GM23338 (cell line): ENCODE measurements around the gene GSC2. TPM values are rescaled to one million over a fixed set of nuclear protein-coding genes. Genes with fewer than 3 reads are reported as not detected.

Experiments used
- ATAC-seq: fragments of 200-7000 bp; cut with Tn5 transposase; 3 replicates; pipeline ENCODE4 v1.9.1; 2020
- DNase-seq: peaks from one replicate; pipeline ENCODE4 v3.0.0-alpha.2; 2015; ENCODE audit warnings: low spot score
- H2AFZ ChIP-seq: fragments of 200-600 bp; sonication (generic); 2 replicates; pipeline ENCODE4 v1.8.0; 2016; ENCODE audit warnings: antibody characterized with exemption, mild to moderate bottlenecking, moderate library complexity
- H3F3A ChIP-seq: fragments of 200-600 bp; sonication (generic); replicated peaks from 2 replicates; pipeline ENCODE4 v1.8.0; 2017; ENCODE audit warnings: antibody characterized with exemption, mixed run types, low read depth
- H3K27ac ChIP-seq: fragments of 200-600 bp; sonication (generic); 2 replicates; pipeline ENCODE4 v1.6.1; 2016; ENCODE audit warnings: low read depth
- H3K27me3 ChIP-seq: fragments of 200-600 bp; sonication (generic); 2 replicates; pipeline ENCODE4 v1.8.0; 2016; ENCODE audit warnings: mild to moderate bottlenecking, mixed run types, moderate library complexity; ENCODE audit not compliant: insufficient read depth
- H3K36me3 ChIP-seq: fragments of 200-600 bp; sonication (generic); 2 replicates; pipeline ENCODE4 v1.8.0; 2016; ENCODE audit warnings: mild to moderate bottlenecking; ENCODE audit not compliant: insufficient read depth
- H3K4me1 ChIP-seq: fragments of 200-600 bp; sonication (generic); 2 replicates; pipeline ENCODE4 v1.8.0; 2016; ENCODE audit warnings: mild to moderate bottlenecking, moderate library complexity; ENCODE audit not compliant: insufficient read depth
- H3K4me2 ChIP-seq: fragments of 200-600 bp; sonication (generic); 2 replicates; pipeline ENCODE4 v1.7.1; 2017; ENCODE audit warnings: mixed run types
- H3K4me3 ChIP-seq: fragments of 200-600 bp; sonication (generic); 2 replicates; pipeline ENCODE4 v1.6.1; 2016; ENCODE audit warnings: mixed run types
- H3K79me2 ChIP-seq: fragments of 200-600 bp; sonication (generic); replicated peaks from 2 replicates; pipeline ENCODE4 v1.8.0; 2017; ENCODE audit warnings: mild to moderate bottlenecking; ENCODE audit not compliant: insufficient read depth
- H3K9me2 ChIP-seq: fragments of 200-600 bp; sonication (generic); 2 replicates; pipeline ENCODE4 v1.8.0; 2017; ENCODE audit not compliant: insufficient read depth
- H4K20me1 ChIP-seq: fragments of 200-600 bp; sonication (generic); replicated peaks from 2 replicates; pipeline ENCODE4 v1.8.0; 2017; ENCODE audit warnings: mild to moderate bottlenecking; ENCODE audit not compliant: insufficient read depth
- H3K27ac Mint-ChIP-seq: 2 replicates; pipeline ENCODE4 v1.8.0; 2020; ENCODE audit warnings: inconsistent platforms, mild to moderate bottlenecking, moderate library complexity, mixed read lengths
- H3K27me3 Mint-ChIP-seq: 3 replicates; pipeline ENCODE4 v1.8.0; 2022; ENCODE audit warnings: low read depth, mild to moderate bottlenecking, moderate library complexity, mixed read lengths, inconsistent platforms; ENCODE audit not compliant: insufficient read depth, poor library complexity
- H3K36me3 Mint-ChIP-seq: 3 replicates; pipeline ENCODE4 v1.8.0; 2021; ENCODE audit warnings: low read depth, mild to moderate bottlenecking, inconsistent platforms, moderate library complexity, mixed read lengths
- H3K4me1 Mint-ChIP-seq: 3 replicates; pipeline ENCODE4 v1.8.0; 2020; ENCODE audit warnings: mild to moderate bottlenecking, inconsistent platforms, mixed read lengths
- H3K4me3 Mint-ChIP-seq: 3 replicates; pipeline ENCODE4 v1.8.0; 2021; ENCODE audit warnings: moderate library complexity, mild to moderate bottlenecking, inconsistent platforms, mixed read lengths
- H3K9me3 Mint-ChIP-seq: 3 replicates; pipeline ENCODE4 v1.8.0; 2020; ENCODE audit warnings: moderate library complexity, mild to moderate bottlenecking, inconsistent platforms, mixed read lengths
- CREB1 ChIP-seq: fragments of 250-450 bp; sonication (Bioruptor Pico); IDR thresholded peaks from 2 replicates; pipeline ENCODE4 v1.5.0; 2020; ENCODE audit warnings: low read depth, mild to moderate bottlenecking, moderate library complexity
- ETS1 ChIP-seq: IDR thresholded peaks from 2 replicates; pipeline ENCODE4 v1.6.1; 2016; ENCODE audit warnings: antibody characterized with exemption
- EZH2phosphoT487 ChIP-seq: fragments of 200-600 bp; sonication (generic); IDR thresholded peaks from one replicate; pipeline ENCODE4 v1.8.1; 2018; ENCODE audit warnings: antibody characterized with exemption; ENCODE audit not compliant: unreplicated experiment
- JUNB ChIP-seq: IDR thresholded peaks from one replicate; pipeline ENCODE4 v1.6.1; 2016; ENCODE audit warnings: antibody characterized with exemption; ENCODE audit not compliant: unreplicated experiment
- NANOG ChIP-seq: IDR thresholded peaks from 2 replicates; pipeline ENCODE4 v1.6.1; 2016; ENCODE audit warnings: antibody characterized with exemption, borderline replicate concordance
- REST ChIP-seq: IDR thresholded peaks from one replicate; pipeline ENCODE4 v1.6.1; 2018; ENCODE audit warnings: antibody characterized with exemption; ENCODE audit not compliant: unreplicated experiment
- STAT1 ChIP-seq: IDR thresholded peaks from one replicate; pipeline ENCODE4 v1.6.1; 2016; ENCODE audit warnings: antibody characterized with exemption; ENCODE audit not compliant: unreplicated experiment
- ZNF114 ChIP-seq: fragments of 250-450 bp; sonication (Bioruptor Pico); IDR thresholded peaks from 2 replicates; pipeline ENCODE4 v1.5.0; 2020; ENCODE audit warnings: mild to moderate bottlenecking, moderate library complexity
- ZNF331 ChIP-seq: fragments of 250-450 bp; sonication (Bioruptor Pico); IDR thresholded peaks from 2 replicates; pipeline ENCODE4 v1.5.0; 2020; ENCODE audit warnings: low read depth, mild to moderate bottlenecking, moderate library complexity
- polyA plus RNA-seq: library from polyadenylated mRNA; unstranded; fragments of >200 nt; fragmentation: Nextera tagmentation; extraction: Ambion mirVana; gene quantifications from 2 replicates; pipeline ENCODE4 v1.2.1, GENCODE V29; 2016
- total RNA-seq: library from RNA; depleted of rRNA; stranded (reverse); fragments of >200 nt; shearing (Covaris generic); gene quantifications from 2 replicates; pipeline ENCODE4 v1.2.3, GENCODE V29; 2014
- TF ChIP-seq, protein P1 (sequence below), 2 experiments: fragments of 200-600 bp in 1 of 2; sonication (generic) in 1 of 2; conservative IDR thresholded peaks; 2 replicates each; pipeline versions ENCODE4 v1.5.1 to v1.6.1; 2016 to 2017; ENCODE audit warnings: antibody characterized with exemption in 2 of 2, low read depth in 2 of 2, mild to moderate bottlenecking in 2 of 2, moderate library complexity in 1 of 2

GSC2 gene
- total and polyA plus RNA-seq, 2 experiments from 2014 or later, result not detected

GRCh38 chr22:19134874-19135273, 15.2 kb downstream of the GSC2 start:
- Histone ChIP-seq H2AFZ (no peak overlapping the region), H3K79me2 (no peaks in the 10 kb centered on the region), H3K27me3 (no peaks in the 10 kb centered on the region), H4K20me1 (no peaks in the 10 kb centered on the region), H3K9me2 (no peaks in the 10 kb centered on the region), H3K4me1 (no peaks in the 10 kb centered on the region), H3K4me3 (no peak overlapping the region), H3K4me2 (no peak overlapping the region), H3K36me3 (no peaks in the 10 kb centered on the region), H3K27ac (no peak overlapping the region), H3F3A (no peaks in the 10 kb centered on the region)
- DNase-seq, result no peak
- peaks cover 7% of the 10 kb centered on the region for H3K27me3 Mint-ChIP-seq
- H3K9me3 Mint-ChIP-seq, result no peaks in the 10 kb centered on the region
- peaks cover 7% of the 10 kb centered on the region; the same call in 1 of the 3 replicates for H3K4me1 Mint-ChIP-seq
- no peak for ATAC-seq
- no peak overlapping the region for H3K27ac Mint-ChIP-seq
- TF ChIP-seq ETS1 (no peak), CREB1 (no peak), STAT1 (no peak), JUNB (no peak)
- TF ChIP-seq, protein P1, sequence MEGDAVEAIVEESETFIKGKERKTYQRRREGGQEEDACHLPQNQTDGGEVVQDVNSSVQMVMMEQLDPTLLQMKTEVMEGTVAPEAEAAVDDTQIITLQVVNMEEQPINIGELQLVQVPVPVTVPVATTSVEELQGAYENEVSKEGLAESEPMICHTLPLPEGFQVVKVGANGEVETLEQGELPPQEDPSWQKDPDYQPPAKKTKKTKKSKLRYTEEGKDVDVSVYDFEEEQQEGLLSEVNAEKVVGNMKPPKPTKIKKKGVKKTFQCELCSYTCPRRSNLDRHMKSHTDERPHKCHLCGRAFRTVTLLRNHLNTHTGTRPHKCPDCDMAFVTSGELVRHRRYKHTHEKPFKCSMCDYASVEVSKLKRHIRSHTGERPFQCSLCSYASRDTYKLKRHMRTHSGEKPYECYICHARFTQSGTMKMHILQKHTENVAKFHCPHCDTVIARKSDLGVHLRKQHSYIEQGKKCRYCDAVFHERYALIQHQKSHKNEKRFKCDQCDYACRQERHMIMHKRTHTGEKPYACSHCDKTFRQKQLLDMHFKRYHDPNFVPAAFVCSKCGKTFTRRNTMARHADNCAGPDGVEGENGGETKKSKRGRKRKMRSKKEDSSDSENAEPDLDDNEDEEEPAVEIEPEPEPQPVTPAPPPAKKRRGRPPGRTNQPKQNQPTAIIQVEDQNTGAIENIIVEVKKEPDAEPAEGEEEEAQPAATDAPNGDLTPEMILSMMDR (conservative IDR thresholded peaks at IDR 0.05; ENCODE audit: low read depth in 2 of 2), result no peak
- no peak overlapping the region for H3K4me3 Mint-ChIP-seq
- H3K36me3 Mint-ChIP-seq, result peaks cover 43% of the 10 kb centered on the region

DNA sequence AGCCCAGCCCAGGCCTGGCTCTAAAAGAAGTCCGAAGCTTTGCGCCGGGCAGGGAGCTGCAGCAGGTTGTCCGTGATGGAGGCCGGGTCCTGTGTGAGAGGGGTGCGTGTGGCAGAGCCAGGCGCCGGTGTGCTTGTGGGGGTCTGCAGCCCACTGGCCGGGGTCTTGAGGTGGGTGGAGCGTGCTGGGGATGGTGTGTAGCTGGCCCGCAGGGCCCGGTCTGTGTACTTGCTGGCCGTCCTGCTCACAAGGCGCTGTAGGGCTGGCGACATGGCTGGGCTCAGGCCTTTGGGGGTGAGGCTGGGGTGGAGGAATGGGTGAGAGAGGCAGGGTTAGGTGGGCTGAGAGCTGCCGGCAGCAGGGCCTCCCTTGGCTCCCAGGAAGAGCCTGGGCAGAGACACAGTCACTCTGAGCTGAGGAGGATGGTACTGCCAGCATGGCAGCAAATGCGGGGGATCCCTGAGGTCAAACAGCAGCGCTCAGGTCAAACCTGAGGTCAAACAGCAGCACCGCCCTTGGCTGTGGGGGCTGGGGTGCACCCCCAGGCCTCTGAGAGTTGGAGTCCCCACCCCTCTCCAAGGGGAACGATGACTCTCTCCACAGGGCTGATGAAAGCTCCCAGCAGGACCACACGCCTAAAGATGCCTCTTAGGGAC, 15.8 kb downstream of the GSC2 start:
- Mint-ChIP-seq H3K4me1 (peaks cover 7% of the 10 kb centered on the region; the same call in 1 of the 3 replicates), H3K27me3 (peaks cover 12% of the 10 kb centered on the region), H3K4me3 (no peak overlapping the region), H3K36me3 (peaks cover 39% of the 10 kb centered on the region), H3K27ac (no peak overlapping the region), H3K9me3 (no peaks in the 10 kb centered on the region)
- Histone ChIP-seq H3K27me3 (no peaks in the 10 kb centered on the region), H4K20me1 (no peaks in the 10 kb centered on the region), H3K9me2 (no peaks in the 10 kb centered on the region), H3K4me2 (no peak overlapping the region), H3K4me1 (no peaks in the 10 kb centered on the region), H3K4me3 (no peak overlapping the region), H2AFZ (no peak overlapping the region), H3F3A (no peaks in the 10 kb centered on the region), H3K79me2 (no peaks in the 10 kb centered on the region), H3K36me3 (no peaks in the 10 kb centered on the region), H3K27ac (no peak overlapping the region)
- DNase-seq, result no peak
- no peak for ATAC-seq
- TF ChIP-seq ZNF114, result no peak
- TF ChIP-seq NANOG, result no peak
- no peak for TF ChIP-seq EZH2phosphoT487
- no peak for TF ChIP-seq REST
- TF ChIP-seq ETS1, result no peak
- no peak for TF ChIP-seq JUNB
- TF ChIP-seq, protein P1 (conservative IDR thresholded peaks at IDR 0.05; ENCODE audit: low read depth in 2 of 2), result no peak
- no peak for TF ChIP-seq ZNF331 (CRISPR knock-in tag)
- TF ChIP-seq STAT1, result no peak
